Sigmoid colon (tissue), 4 donors: ENCODE measurements around the gene ZNF613.

ENCODE experiments used
- CTCF ChIP-seq, 4 experiments: fragments of 450-650 bp in 3 of 4; fragments of 200-600 bp in 1 of 4; IDR thresholded peaks; one replicate each; pipeline ENCODE4 v1.5.1; 2016 to 2019; ENCODE audit warnings: antibody characterized with exemption in 4 of 4, mild to moderate bottlenecking in 3 of 4, moderate library complexity in 2 of 4
- EP300 ChIP-seq, 4 donors: sonication (generic); formaldehyde crosslinking; IDR thresholded peaks; one replicate each; pipeline ENCODE4 v1.6.1; 2017; ENCODE audit warnings: antibody characterized with exemption in 4 of 4
- POLR2A ChIP-seq, 2 donors: fragments of 450-650 bp; IDR thresholded peaks; one replicate each; pipeline ENCODE4 v1.6.1; 2016; ENCODE audit warnings: antibody characterized with exemption in 2 of 2, mild to moderate bottlenecking in 2 of 2, moderate library complexity in 2 of 2

GRCh38 chr19:51948975-51949374, 21.7 kb downstream of the ZNF613 start:
- TF ChIP-seq POLR2A (IDR thresholded peaks at IDR 0.05), result no peak
- no peak for TF ChIP-seq CTCF (IDR thresholded peaks at IDR 0.05)
- no peak for TF ChIP-seq EP300 (IDR thresholded peaks at IDR 0.05)
